Muscle of leg (tissue), 11 donors: Measurements from ENCODE around the gene DNM1. TPM values are rescaled to one million over a fixed set of nuclear protein-coding genes. Genes with fewer than 3 reads are reported as not detected.

Experiments used
- DNase-seq: peaks from one replicate; pipeline ENCODE4 v3.0.0; 2013
- H3K27ac ChIP-seq: one replicate; pipeline ENCODE4 v1.5.1; 2013; ENCODE audit warnings: mild to moderate bottlenecking, low read length, control low read depth
- H3K27me3 ChIP-seq: one replicate; pipeline ENCODE4 v1.6.1; 2013; ENCODE audit warnings: low read length; ENCODE audit not compliant: control insufficient read depth, insufficient read depth
- H3K36me3 ChIP-seq: one replicate; pipeline ENCODE4 v1.6.1; 2013; ENCODE audit warnings: low read length; ENCODE audit not compliant: control insufficient read depth, insufficient read depth
- H3K4me1 ChIP-seq: one replicate; pipeline ENCODE4 v1.6.1; 2013; ENCODE audit warnings: low read length; ENCODE audit not compliant: control insufficient read depth, insufficient read depth
- H3K4me3 ChIP-seq: one replicate; pipeline ENCODE4 v1.5.1; 2013; ENCODE audit warnings: low read length, control low read depth
- H3K9me3 ChIP-seq: replicated peaks from 2 replicates; pipeline ENCODE4 v1.6.1; 2013; ENCODE audit warnings: low read depth, low read length; ENCODE audit not compliant: control insufficient read depth
- WGBS: methylation state at CpG from one replicate; pipeline ENCODE4 v1.1.5; 2013; ENCODE audit warnings: missing lambda C conversion rate; ENCODE audit not compliant: insufficient coverage; 5-methylcytosine and 5-hydroxymethylcytosine counted together
- polyA plus RNA-seq, 8 donors: library from polyadenylated mRNA; unstranded; fragments of 120-200 nt; gene quantifications; one replicate each; pipeline versions ENCODE4 v1.2.1 to v1.2.3, GENCODE V29; 2013; ENCODE audit warnings: inconsistent platforms in 1 of 8, low replicate concordance in 1 of 8; ENCODE audit not compliant: insufficient read length in 8 of 8, insufficient read depth in 1 of 8
- total RNA-seq: library from RNA; stranded (reverse); fragments of 120-200 nt; gene quantifications from one replicate; pipeline ENCODE4 v1.2.4, GENCODE V29; 2013

DNM1 gene
- total and polyA plus RNA-seq, 9 donors = 18.5 to 75.6 (median 44.6) TPM

DNA sequence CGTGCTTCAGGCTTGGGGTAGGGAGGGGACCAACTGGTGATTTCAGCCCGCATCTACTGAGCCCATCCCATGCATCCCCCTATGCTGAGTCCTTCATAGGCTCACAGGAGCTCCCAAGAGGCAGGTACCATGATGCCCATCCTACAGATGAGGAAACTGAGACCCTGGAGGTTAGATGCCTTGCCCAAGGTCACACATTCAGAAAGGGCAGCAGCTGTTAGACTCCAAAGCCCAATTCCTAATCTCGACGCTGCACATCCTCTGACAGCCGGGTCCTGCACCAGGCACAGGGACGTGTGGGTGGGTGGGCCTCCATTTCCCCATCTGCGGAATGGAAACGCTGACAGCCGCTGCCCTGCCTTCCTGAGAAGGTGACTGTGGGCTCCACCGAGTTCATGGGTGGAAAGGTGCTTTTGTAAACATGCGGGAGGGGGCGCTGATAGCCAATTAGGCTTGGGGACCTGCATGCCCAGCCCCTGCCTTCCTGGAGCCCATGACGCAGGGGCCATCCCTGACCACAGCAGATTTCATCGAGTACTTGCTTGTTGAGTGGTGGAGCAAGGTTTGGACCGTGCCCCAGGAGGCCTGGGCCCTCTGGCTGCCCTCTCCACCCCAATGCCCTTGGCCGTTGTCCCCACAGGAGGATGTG, 2.2 kb downstream of the DNM1 start:
- Histone ChIP-seq H3K9me3 (no peaks in the 10 kb centered on the region), H3K36me3 (peaks cover 2% of the 10 kb centered on the region), H3K4me1 (peaks cover 25% of the 10 kb centered on the region), H3K4me3 (no peak overlapping the region), H3K27ac (no peak overlapping the region), H3K27me3 (peaks cover 21% of the 10 kb centered on the region)
- 85% methylated on average over 13 of the region's 16 CpGs for WGBS
- no peak for DNase-seq

- H3K4me3 ChIP-seq = no peak overlapping the region
- no peak for DNase-seq
- no peaks in the 10 kb centered on the region for H3K9me3 ChIP-seq
- H3K4me1 ChIP-seq = peaks cover 25% of the 10 kb centered on the region
- H3K27ac ChIP-seq = no peak overlapping the region
- WGBS = 78% methylated on average over 3 of the region's 3 CpGs
- peaks cover 21% of the 10 kb centered on the region for H3K27me3 ChIP-seq
- peaks cover 2% of the 10 kb centered on the region for H3K36me3 ChIP-seq
Measured at GRCh38 chr9:128206484-128206883, 3.3 kb downstream of the DNM1 start.

DNA sequence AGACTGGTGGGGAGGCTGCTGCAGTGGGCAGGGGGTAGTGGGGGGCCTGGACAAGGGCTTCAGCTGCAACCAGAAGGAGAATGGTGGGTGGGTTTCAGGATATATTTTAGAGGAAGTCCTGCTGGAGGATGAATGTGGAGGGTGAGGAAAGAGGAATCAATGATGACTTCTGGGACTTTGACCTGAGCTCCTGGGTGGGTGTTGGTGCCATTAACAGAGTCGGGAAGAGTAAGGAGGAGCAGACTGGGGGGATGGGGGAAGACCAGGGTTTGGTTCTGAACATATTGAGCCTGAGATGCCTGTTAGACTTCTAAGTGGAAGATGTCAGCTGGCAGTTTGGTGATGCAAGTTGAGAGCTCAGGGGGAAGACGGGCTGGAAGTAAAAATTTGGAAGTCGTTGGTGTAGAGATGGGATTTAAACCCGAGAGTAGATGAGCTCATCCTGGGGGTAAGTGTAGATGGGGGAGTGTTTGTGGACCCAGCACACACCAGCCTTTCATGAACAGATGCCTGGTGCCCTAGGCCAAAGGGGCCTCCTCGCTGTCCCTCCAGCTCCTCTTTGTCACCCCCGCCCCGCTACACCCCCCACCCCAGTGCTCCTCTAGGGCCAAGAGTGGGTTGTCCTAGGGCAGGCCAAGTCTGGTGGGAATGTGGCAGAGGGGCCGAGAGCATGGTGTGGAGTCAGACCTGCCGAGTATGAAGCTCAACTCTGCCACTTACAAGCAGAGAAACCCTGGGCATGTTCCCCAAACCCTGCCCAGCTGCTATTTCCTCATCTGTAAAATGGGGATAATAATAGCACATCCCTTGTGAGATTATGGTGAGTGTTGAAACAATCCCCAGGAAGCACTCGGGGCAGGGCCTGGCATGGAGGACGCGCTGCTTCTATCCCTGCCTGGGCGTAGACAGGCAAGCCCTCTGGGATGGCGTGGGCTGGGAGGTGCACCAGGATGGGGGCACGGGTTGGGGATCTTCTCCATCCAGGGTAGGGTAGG, 4.0 kb downstream of the DNM1 start:
- H3K4me3 ChIP-seq = no peak overlapping the region
- H3K4me1 ChIP-seq = peaks cover 25% of the 10 kb centered on the region
- no peak overlapping the region for H3K27ac ChIP-seq
- 63% methylated on average over 5 of the region's 15 CpGs for WGBS
- peaks cover 21% of the 10 kb centered on the region for H3K27me3 ChIP-seq
- H3K36me3 ChIP-seq = peaks cover 2% of the 10 kb centered on the region
- no peak for DNase-seq
- H3K9me3 ChIP-seq = no peaks in the 10 kb centered on the region

- H3K4me1 ChIP-seq = peaks cover 20% of the 10 kb centered on the region
- no peak overlapping the region for H3K4me3 ChIP-seq
- no peaks in the 10 kb centered on the region for H3K9me3 ChIP-seq
- peaks cover 2% of the 10 kb centered on the region for H3K36me3 ChIP-seq
- peaks cover 21% of the 10 kb centered on the region for H3K27me3 ChIP-seq
- DNase-seq = no peak
- no peak overlapping the region for H3K27ac ChIP-seq
- WGBS = 69% methylated on average over 5 of the region's 7 CpGs
Measured at GRCh38 chr9:128208386-128208785, 5.2 kb downstream of the DNM1 start.

DNA sequence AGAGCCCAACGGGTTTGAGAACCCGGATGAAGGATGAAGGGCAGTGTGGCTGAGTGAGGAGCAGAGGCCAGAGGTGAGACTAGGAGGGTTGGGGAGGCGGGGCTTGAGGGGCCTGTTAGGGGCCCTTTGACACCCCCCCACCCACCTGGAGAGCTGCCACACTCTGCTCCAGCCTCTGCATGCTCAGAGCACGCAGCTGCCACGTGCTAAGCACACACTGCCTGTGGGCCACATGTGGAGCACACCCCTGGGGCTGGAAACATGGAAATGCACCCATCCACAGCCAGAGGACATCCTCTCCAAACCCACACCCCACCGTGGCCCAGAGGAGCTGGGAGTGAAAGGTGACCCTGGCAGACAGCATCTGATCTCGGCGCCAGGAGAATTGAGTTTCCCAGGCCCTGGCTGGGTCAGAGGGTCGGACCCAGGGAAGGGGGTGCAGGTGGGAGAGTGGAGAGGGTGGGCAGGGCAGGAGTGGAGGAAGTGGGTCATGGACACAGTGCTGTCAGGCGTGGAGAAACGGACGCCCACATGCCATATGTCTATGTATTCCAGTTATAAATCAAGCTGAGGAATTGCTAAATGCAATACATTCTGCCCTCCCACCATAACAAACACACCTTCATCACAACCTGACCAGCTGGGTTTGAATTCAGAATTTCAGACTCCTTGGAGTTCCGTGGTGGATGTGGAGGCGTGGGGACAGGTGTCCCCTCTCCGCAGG, 5.9 kb downstream of the DNM1 start:
- 58% methylated on average over 6 of the region's 15 CpGs for WGBS
- H3K27ac ChIP-seq = no peak overlapping the region
- H3K9me3 ChIP-seq = no peaks in the 10 kb centered on the region
- peaks cover 16% of the 10 kb centered on the region for H3K27me3 ChIP-seq
- H3K36me3 ChIP-seq = peaks cover 2% of the 10 kb centered on the region
- H3K4me1 ChIP-seq = peaks cover 16% of the 10 kb centered on the region
- H3K4me3 ChIP-seq = no peak overlapping the region
- no peak for DNase-seq

GRCh38 chr9:128211186-128211980, 8.2 kb downstream of the DNM1 start:
- Histone ChIP-seq H3K27ac (no peak overlapping the region), H3K27me3 (peaks cover 2% of the 10 kb centered on the region), H3K4me3 (no peak overlapping the region), H3K36me3 (peaks cover 2% of the 10 kb centered on the region), H3K9me3 (no peaks in the 10 kb centered on the region), H3K4me1 (peaks cover 27% of the 10 kb centered on the region)
- DNase-seq = no peak
- WGBS = 75% methylated on average over 5 of the region's 12 CpGs

DNA sequence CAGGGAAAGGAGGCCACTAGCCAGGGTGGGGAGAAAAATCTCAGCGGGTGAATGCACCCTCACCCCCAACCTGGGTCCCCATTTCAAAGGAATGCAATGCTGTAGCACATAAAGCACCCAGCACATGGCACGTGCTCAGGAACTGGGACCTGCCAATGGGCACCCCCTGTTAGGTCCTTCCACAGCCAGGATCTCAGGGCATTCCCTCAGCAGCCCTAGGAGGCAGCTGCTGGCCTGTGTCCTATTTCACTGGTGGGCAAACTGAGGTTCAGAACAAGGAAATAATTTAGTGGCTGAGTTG, 8.8 kb downstream of the DNM1 start:
- Histone ChIP-seq H3K36me3 (peaks cover 2% of the 10 kb centered on the region), H3K27ac (no peak overlapping the region), H3K27me3 (no peaks in the 10 kb centered on the region), H3K4me3 (no peak overlapping the region), H3K9me3 (no peaks in the 10 kb centered on the region), H3K4me1 (peaks cover 33% of the 10 kb centered on the region)
- no peak for DNase-seq
- 100% methylated on average over 1 of the region's 2 CpGs for WGBS

- no peak for DNase-seq
- H3K36me3 ChIP-seq = peaks cover 2% of the 10 kb centered on the region
- H3K4me3 ChIP-seq = no peak overlapping the region
- no peak overlapping the region for H3K27ac ChIP-seq
- H3K27me3 ChIP-seq = no peaks in the 10 kb centered on the region
- H3K4me1 ChIP-seq = peaks cover 40% of the 10 kb centered on the region
- 86% methylated on average over 8 of the region's 12 CpGs for WGBS
- H3K9me3 ChIP-seq = no peaks in the 10 kb centered on the region
Measured at GRCh38 chr9:128213746-128214497, 10.7 kb downstream of the DNM1 start.
